ENCODE results near the gene KRTAP12-3. TPM values are rescaled to one million over a fixed set of nuclear protein-coding genes. Genes with fewer than 3 reads are reported as not detected.

Gene KRTAP12-3
- total RNA-seq, 2 donors from 2014 or later = not detected

DNA sequence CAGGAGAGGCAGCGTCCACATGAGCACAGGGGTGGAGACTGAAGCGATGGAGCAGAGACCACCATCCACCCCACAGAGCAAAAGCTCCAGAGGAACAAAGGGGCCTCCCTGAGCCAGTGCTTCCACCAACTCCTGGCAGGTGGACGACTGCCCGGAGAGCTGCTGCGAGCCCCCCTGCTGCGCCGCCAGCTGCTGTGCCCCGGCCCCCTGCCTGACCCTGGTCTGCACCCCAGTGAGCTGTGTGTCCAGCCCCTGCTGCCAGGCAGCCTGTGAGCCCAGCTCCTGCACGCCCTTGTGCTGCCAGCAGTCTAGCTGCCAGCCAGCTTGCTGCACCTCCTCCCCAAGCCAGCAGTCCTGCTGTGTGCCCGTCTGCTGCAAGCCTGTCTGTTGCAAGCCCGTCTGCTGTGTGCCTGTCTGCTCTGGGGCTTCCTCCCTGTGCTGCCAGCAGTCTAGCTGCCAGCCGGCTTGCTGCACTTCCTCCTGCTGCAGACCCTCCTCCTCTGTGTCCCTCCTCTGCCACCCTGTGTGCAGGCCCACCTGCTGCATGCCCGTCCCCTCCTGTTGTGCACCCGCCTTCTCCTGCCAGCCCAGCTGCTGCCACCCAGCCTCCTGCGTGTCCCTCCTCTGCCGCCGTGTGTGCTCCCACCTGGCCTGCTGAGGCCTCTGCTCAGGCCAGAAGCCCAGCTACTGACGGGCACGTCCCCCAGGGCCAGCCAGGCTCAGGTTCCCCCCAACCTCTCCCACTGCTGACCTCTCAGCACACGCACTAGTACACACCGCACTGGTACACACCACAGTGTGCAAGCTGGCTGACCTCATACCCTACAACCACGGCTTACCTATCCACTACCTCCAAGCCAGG is 44.6 kb downstream of the KRTAP12-3 start:
- Histone ChIP-seq H3K36me3 (no peaks in the 10 kb centered on the region), H3K9me3 (no peaks in the 10 kb centered on the region), H3K27me3 (peaks cover 0 to 13% of the 10 kb centered on the region in 2 donors), H3K4me1 (no peaks in the 10 kb centered on the region), H3K4me3 (no peak overlapping the region), H3K27ac (no peak overlapping the region)
- TF ChIP-seq, protein P1, sequence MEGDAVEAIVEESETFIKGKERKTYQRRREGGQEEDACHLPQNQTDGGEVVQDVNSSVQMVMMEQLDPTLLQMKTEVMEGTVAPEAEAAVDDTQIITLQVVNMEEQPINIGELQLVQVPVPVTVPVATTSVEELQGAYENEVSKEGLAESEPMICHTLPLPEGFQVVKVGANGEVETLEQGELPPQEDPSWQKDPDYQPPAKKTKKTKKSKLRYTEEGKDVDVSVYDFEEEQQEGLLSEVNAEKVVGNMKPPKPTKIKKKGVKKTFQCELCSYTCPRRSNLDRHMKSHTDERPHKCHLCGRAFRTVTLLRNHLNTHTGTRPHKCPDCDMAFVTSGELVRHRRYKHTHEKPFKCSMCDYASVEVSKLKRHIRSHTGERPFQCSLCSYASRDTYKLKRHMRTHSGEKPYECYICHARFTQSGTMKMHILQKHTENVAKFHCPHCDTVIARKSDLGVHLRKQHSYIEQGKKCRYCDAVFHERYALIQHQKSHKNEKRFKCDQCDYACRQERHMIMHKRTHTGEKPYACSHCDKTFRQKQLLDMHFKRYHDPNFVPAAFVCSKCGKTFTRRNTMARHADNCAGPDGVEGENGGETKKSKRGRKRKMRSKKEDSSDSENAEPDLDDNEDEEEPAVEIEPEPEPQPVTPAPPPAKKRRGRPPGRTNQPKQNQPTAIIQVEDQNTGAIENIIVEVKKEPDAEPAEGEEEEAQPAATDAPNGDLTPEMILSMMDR (IDR thresholded peaks at IDR 0.05) = no peak
- DNase-seq (ENCODE audit: low spot score) = peak; percentile 53

GRCh38 chr21:44702973-44703730 is 45.4 kb downstream of the KRTAP12-3 start:
- Histone ChIP-seq H3K27me3 (peaks cover 0 to 18% of the 10 kb centered on the region in 2 donors), H3K9me3 (no peaks in the 10 kb centered on the region), H3K36me3 (no peaks in the 10 kb centered on the region), H3K4me1 (peaks cover 0 to 4% of the 10 kb centered on the region in 2 donors), H3K27ac (no peak overlapping the region), H3K4me3 (no peak overlapping the region)
- peak; percentile 30 for DNase-seq (ENCODE audit: low spot score)
- TF ChIP-seq, protein P1 (IDR thresholded peaks at IDR 0.05) = no peak

DNA sequence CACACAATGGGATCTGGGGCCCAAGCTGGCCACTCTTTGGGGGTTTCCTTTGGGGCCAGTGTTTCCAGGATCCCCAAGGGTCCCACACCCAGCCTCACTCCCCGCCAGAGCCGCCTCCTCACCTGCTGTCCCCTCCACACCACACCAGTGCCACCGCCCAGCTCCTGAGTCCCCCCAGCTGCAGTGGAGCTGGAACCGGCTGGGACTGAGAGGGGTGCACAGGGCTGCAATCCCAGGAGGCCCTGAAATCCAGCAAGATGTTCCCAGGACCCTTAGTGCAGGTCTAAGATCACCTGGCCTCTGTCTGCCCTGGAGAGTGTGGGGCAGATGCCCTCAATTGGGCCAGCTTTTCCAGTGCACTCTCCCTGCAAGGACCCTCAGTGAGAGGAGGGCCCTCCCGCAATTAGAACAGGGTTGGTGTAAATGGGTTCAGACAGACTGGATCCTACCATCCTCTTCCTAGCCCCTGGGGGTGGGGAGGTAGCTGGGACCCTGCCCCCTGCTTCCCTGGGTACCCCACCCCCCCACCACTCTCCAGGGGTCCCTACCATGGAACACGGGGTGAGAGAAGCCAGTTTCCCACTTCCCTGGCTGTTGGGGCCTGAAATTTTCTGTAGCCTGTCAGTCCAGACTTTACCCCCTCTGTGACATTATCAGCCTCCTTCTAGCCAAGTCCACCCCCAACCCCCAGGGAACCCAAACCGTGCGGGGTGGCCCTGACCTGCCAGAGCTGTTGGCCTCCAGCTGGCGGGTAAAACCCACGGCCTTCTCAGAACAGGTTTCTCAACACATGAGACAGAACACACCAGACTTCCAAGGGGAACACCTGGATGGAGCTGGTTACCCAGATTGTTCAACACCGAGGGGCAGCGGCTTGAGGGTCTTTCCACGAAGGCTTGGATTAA is 46.3 kb downstream of the KRTAP12-3 start:
- H3K4me1 ChIP-seq = peaks cover 0 to 13% of the 10 kb centered on the region in 2 donors
- peaks cover 0 to 24% of the 10 kb centered on the region in 2 donors for H3K27me3 ChIP-seq
- H3K4me3 ChIP-seq = no peak overlapping the region
- peak; percentile 44 for DNase-seq (ENCODE audit: low spot score)
- H3K9me3 ChIP-seq = no peaks in the 10 kb centered on the region
- TF ChIP-seq, protein P1 (IDR thresholded peaks at IDR 0.05) = no peak
- no peaks in the 10 kb centered on the region for H3K36me3 ChIP-seq
- H3K27ac ChIP-seq = no peak overlapping the region

DNA sequence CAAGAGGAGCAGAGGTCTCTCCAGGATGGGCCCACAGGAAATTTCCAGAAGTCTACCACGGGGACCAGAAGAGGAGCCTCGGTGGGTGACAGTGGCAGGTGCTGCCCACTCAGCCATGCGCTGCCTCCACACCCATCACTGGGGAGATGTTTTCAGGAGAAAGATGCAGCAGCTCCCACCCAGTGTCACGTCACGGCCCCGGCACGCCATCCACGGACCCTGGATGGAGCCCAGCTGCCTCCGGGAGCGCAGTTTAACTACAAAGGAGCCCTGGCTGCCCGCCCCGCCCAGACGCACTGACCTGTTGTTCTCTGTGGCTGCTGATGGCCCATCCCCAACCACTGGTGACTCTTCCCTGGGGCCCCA is 46.9 kb downstream of the KRTAP12-3 start:
- TF ChIP-seq, protein P1 (IDR thresholded peaks at IDR 0.05) = no peak
- peak; percentile 26 for DNase-seq (ENCODE audit: low spot score)
- H3K4me1 ChIP-seq = peaks cover 0 to 19% of the 10 kb centered on the region in 2 donors
- no peaks in the 10 kb centered on the region for H3K9me3 ChIP-seq
- peaks cover 0 to 31% of the 10 kb centered on the region in 2 donors for H3K27me3 ChIP-seq
- no peaks in the 10 kb centered on the region for H3K36me3 ChIP-seq
- H3K27ac ChIP-seq = no peak overlapping the region
- H3K4me3 ChIP-seq = no peak overlapping the region

- TF ChIP-seq, protein P1 (IDR thresholded peaks at IDR 0.05) = no peak
- Histone ChIP-seq H3K27me3 (peaks cover 0 to 37% of the 10 kb centered on the region in 2 donors), H3K36me3 (no peaks in the 10 kb centered on the region), H3K4me1 (peaks cover 0 to 34% of the 10 kb centered on the region in 2 donors), H3K9me3 (no peaks in the 10 kb centered on the region), H3K27ac (no peak overlapping the region), H3K4me3 (no peak overlapping the region)
- DNase-seq (ENCODE audit: low spot score) = no peak
These were observed 48.4 kb downstream of the KRTAP12-3 start for GRCh38 chr21:44706026-44706705.
